WERI-Rb-1 (cell line): ENCODE data around the gene SPTSSA.
"Not testable (repeated sequence)": the region's sequence is repeated elsewhere in the genome, so short reads cannot be mapped to it uniquely, and the experiment has no call there.

Experiments used
- DNase-seq: peaks from one replicate; pipeline ENCODE4 v3.0.0-alpha.2; 2020
- H3K27ac ChIP-seq: fragments of 250-450 bp; sonication (Bioruptor Pico); 2 replicates; pipeline ENCODE4 v1.5.1; 2020; ENCODE audit warnings: mild to moderate bottlenecking, moderate library complexity
- H3K27me3 ChIP-seq: fragments of 250-450 bp; sonication (Bioruptor Pico); 2 replicates; pipeline ENCODE4 v1.5.1; 2021; ENCODE audit warnings: mild to moderate bottlenecking, low read depth, moderate library complexity; ENCODE audit not compliant: insufficient read depth, severe bottlenecking
- H3K36me3 ChIP-seq: fragments of 250-450 bp; sonication (Bioruptor Pico); 2 replicates; pipeline ENCODE4 v1.5.1; 2020; ENCODE audit warnings: mild to moderate bottlenecking, moderate library complexity
- H3K4me3 ChIP-seq: 2 replicates; pipeline ENCODE4 v1.5.1; 2011; ENCODE audit warnings: low read depth, mild to moderate bottlenecking, control low read depth, low read length
- H3K9me3 ChIP-seq: fragments of 250-450 bp; sonication (Bioruptor Pico); 2 replicates; pipeline ENCODE4 v1.5.1; 2021; ENCODE audit warnings: mild to moderate bottlenecking, moderate library complexity; ENCODE audit not compliant: severe bottlenecking
- TF ChIP-seq, protein P1 (sequence below): IDR thresholded peaks from 2 replicates; pipeline ENCODE4 v1.5.1; 2011; ENCODE audit warnings: low read depth, mild to moderate bottlenecking, control low read depth, inconsistent platforms, low read length

The SPTSSA gene

DNA sequence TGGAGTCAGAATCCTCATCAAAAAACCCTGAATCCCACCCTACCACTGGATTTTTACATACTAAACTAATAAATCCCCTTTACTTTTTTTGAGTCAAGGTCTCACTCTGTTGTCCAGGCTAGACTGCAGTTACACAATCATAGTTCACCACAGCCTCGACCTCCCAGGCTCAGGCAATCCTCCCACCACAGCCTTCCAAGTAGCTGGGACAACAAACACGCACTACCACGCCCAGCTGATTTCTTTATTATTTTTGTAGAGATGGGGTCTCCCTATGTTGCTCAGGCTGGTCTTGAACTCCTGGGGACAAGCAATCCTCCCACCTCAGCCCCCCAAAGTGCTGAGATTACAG lies 24.3 kb downstream of the SPTSSA start:
- TF ChIP-seq, protein P1, sequence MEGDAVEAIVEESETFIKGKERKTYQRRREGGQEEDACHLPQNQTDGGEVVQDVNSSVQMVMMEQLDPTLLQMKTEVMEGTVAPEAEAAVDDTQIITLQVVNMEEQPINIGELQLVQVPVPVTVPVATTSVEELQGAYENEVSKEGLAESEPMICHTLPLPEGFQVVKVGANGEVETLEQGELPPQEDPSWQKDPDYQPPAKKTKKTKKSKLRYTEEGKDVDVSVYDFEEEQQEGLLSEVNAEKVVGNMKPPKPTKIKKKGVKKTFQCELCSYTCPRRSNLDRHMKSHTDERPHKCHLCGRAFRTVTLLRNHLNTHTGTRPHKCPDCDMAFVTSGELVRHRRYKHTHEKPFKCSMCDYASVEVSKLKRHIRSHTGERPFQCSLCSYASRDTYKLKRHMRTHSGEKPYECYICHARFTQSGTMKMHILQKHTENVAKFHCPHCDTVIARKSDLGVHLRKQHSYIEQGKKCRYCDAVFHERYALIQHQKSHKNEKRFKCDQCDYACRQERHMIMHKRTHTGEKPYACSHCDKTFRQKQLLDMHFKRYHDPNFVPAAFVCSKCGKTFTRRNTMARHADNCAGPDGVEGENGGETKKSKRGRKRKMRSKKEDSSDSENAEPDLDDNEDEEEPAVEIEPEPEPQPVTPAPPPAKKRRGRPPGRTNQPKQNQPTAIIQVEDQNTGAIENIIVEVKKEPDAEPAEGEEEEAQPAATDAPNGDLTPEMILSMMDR, result no peak

DNA sequence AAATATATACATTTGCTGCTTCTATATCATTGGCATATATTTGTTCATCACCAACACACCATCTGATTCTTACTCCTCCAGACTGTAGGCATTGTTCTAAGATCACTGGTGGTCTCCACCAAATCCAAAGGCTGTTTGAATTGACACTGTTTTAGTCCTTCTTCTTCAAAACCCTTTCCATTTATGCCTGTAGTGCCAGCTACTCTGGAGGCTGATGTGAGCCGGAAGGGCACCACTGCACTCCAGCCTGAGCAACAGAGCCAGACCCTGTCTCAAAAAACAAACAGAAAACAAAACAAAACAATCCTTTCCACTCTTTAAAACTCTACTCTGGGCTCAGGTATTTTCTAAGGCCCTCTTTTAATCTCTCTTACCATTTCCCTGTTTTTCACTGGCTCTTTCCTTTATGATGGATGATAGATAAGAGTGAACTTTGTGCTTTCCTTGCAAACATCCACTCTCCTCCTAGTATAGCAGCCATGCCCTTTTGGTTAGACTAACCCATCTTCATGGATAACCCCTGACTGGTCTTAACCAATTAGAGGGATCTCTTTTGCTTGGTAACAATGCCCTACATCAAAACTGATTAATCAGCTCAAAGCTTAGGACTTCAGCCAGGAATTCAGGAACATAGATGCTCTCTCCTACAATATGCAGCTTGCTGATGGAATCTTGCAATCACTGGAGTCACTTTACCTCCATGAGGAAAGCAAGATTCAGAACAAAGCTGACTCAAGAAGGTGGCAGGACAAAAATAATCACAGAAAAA lies 24.9 kb downstream of the SPTSSA start:
- TF ChIP-seq, protein P1, result no peak
- Histone ChIP-seq H3K27ac (no peak overlapping the region), H3K27me3 (no peaks in the 10 kb centered on the region), H3K4me3 (no peak overlapping the region), H3K9me3 (no peaks in the 10 kb centered on the region), H3K36me3 (peaks cover 4% of the 10 kb centered on the region)
- DNase-seq, result no peak

More for the DNA sequence above, 24.3 kb downstream of the SPTSSA start:
- DNase-seq, result no peak
- Histone ChIP-seq H3K9me3 (no peaks in the 10 kb centered on the region), H3K36me3 (peaks cover 4% of the 10 kb centered on the region), H3K27me3 (no peaks in the 10 kb centered on the region), H3K27ac (no peak overlapping the region), H3K4me3 (no peak overlapping the region)

DNA sequence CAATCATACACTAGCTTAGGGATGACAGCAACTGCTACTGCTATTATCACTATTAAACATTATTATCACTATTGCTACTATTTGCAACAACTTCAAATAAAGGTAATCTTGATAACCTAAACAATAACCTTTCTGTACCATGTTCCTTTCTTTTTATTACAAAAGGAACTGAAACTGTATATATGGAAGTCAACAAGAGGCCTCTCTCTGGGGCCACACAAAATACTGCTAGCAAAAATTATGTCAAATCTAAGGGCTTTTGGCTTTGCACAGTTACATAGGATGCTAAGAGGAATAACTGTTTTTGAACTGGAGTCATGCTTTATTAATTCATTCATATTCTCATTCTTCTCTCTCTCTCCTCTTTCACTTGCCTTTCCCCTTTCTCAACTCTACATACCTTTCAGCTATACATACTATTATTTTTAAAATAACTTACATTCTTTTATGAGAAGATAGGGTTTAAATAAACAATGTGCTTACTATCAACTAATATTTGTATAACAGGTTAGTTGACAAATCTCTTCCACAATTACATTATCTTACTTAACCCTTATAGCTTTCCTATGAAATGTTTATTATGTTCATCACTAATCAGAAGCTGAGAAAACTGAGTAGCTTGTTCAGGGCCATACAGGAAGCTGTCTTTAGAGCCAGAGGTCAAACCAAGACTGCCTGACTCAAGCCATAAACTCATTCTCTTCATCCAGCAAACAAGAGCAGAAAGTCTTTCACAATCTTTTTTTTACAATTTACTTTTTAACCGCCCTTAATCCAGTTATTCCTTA lies 25.7 kb downstream of the SPTSSA start:
- H3K9me3 ChIP-seq, result no peaks in the 10 kb centered on the region
- H3K36me3 ChIP-seq, result peaks cover 4% of the 10 kb centered on the region
- H3K4me3 ChIP-seq, result no peak overlapping the region
- DNase-seq, result no peak
- H3K27ac ChIP-seq, result no peak overlapping the region
- TF ChIP-seq, protein P1, result no peak
- H3K27me3 ChIP-seq, result no peaks in the 10 kb centered on the region

DNA sequence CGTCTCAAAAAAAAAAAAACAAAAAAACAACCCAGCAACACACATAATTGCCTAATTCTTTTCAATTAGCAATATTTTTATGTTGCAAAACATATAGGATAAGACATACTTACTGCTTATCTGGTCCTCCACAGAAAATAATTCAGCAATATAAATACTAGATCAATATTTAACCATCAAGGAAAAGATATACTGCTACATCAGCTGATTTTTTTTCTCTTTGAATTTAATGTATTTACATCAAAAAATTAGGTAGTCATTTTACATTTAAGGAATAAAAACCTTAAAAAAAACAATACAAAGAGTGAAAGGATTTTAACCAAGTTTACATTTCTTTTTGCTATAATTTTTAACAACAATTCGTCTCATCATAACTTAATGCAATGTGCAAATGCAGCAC lies 28.1 kb downstream of the SPTSSA start:
- H3K9me3 ChIP-seq, result no peaks in the 10 kb centered on the region
- H3K27ac ChIP-seq, result no peak overlapping the region
- no peak for DNase-seq
- H3K4me3 ChIP-seq, result no peak overlapping the region
- no peaks in the 10 kb centered on the region for H3K27me3 ChIP-seq
- peaks cover 4% of the 10 kb centered on the region for H3K36me3 ChIP-seq
- TF ChIP-seq, protein P1, result no peak

- not testable (repeated sequence) for H3K4me3 ChIP-seq, H3K9me3 ChIP-seq, H3K27ac ChIP-seq, H3K36me3 ChIP-seq, DNase-seq, H3K27me3 ChIP-seq
Measured at GRCh38 chr14:34428102-34428466, 34.0 kb downstream of the SPTSSA start.
